ENCODE results near the gene SPG21.

DNA sequence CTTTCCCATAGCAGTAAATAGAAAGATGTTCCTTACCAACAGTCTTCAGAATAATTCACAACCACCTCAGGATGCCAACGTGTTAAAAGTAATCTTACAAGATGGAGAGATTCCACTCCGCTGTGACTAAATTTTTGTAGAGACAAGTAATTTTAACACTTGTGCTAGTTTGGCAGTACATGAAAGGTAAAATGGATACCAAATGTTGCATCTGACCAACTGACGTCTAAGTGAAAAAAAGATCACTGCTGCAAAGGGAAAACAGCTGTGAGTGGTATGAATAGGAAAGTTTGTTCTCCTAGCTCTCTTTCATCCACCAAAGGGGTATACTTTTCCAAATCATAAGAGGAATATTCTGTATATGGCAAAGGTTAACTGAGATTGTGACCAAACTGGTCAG lies 2.6 kb downstream of the SPG21 start:
- no peak for TF ChIP-seq TAF1 (IDR thresholded peaks at IDR 0.05; ENCODE audit: borderline replicate concordance, insufficient read depth, low read length)
- no peak for TF ChIP-seq POLR2AphosphoS5 (IDR thresholded peaks at IDR 0.05; ENCODE audit: low read depth, low read length)

Measured in PFSK-1 (cell line).